Caco-2 (cell line): ENCODE results near the gene NDUFA8. TPM values are rescaled to one million over a fixed set of nuclear protein-coding genes. Genes with fewer than 3 reads are reported as not detected.
A peak's percentile ranks its signal among the peaks of the same experiment; 100 is the strongest.

ENCODE experiments used
- BruUV-seq: library from RNA; stranded (reverse); fragments of 400-500 nt; replicated peaks from 2 replicates; lab custom pipeline; 2021; lab: Mats Ljungman, UMichigan
- CTCF ChIA-PET: fragments of 300-600 bp; sonication (Branson Sonifier 250); formaldehyde crosslinking; loops from one replicate; lab custom pipeline; 2022; ENCODE audit warnings: antibody characterized with exemption; lab: Charles Lee
- POLR2A ChIA-PET: fragments of 300-600 bp; sonication (Branson Sonifier 250); formaldehyde crosslinking; loops from one replicate; lab custom pipeline; 2022; ENCODE audit warnings: antibody characterized with exemption; lab: Charles Lee
- DNase-seq, 2 experiments: peaks; one replicate each; pipeline versions ENCODE4 v3.0.0 to v3.0.0-alpha.2; 2020 to 2022
- H3K27me3 ChIP-seq: replicated peaks from 2 replicates; pipeline ENCODE4 v1.6.0; 2011; ENCODE audit warnings: low read length; ENCODE audit not compliant: control insufficient read depth, insufficient read depth
- H3K36me3 ChIP-seq: 2 replicates; pipeline ENCODE4 v1.5.1; 2011; ENCODE audit warnings: low read length; ENCODE audit not compliant: control insufficient read depth, insufficient read depth
- H3K4me1 ChIP-seq: fragments of 250-450 bp; sonication (Bioruptor Pico); 2 replicates; pipeline ENCODE4 v1.5.1; 2020; ENCODE audit warnings: mild to moderate bottlenecking
- H3K4me3 ChIP-seq: 2 replicates; pipeline ENCODE4 v1.5.1; 2011; ENCODE audit warnings: low read depth, mild to moderate bottlenecking, control low read depth, low read length
- H3K9me3 ChIP-seq: fragments of 250-450 bp; sonication (Bioruptor Pico); 2 replicates; pipeline ENCODE4 v1.5.1; 2020; ENCODE audit warnings: mild to moderate bottlenecking, moderate library complexity
- H3K27ac Mint-ChIP-seq: one replicate; pipeline ENCODE4 v1.8.0; 2022; ENCODE audit warnings: mixed read lengths; ENCODE audit not compliant: unreplicated experiment
- H3K27me3 Mint-ChIP-seq: one replicate; pipeline ENCODE4 v1.8.0; 2022; ENCODE audit warnings: mixed read lengths; ENCODE audit not compliant: insufficient read depth, unreplicated experiment
- H3K36me3 Mint-ChIP-seq: one replicate; pipeline ENCODE4 v1.8.0; 2022; ENCODE audit warnings: mild to moderate bottlenecking, mixed read lengths; ENCODE audit not compliant: insufficient read depth, unreplicated experiment
- H3K4me1 Mint-ChIP-seq: one replicate; pipeline ENCODE4 v1.8.0; 2022; ENCODE audit warnings: low read depth, mixed read lengths; ENCODE audit not compliant: unreplicated experiment
- H3K4me3 Mint-ChIP-seq: one replicate; pipeline ENCODE4 v1.8.0; 2022; ENCODE audit warnings: mild to moderate bottlenecking, moderate library complexity, mixed read lengths; ENCODE audit not compliant: unreplicated experiment
- H3K9me3 Mint-ChIP-seq: one replicate; pipeline ENCODE4 v1.8.0; 2022; ENCODE audit warnings: mixed read lengths; ENCODE audit not compliant: unreplicated experiment
- intact Hi-C: fragments of 100-400 bp; cut with micrococcal nuclease; formaldehyde crosslinking; loops from one replicate; pipeline ENCODE4 v1.10.0; 2022; ENCODE audit not compliant: unreplicated experiment
- total RNA-seq: library from RNA; stranded (reverse); gene quantifications from 2 replicates; pipeline ENCODE4 v1.2.3, GENCODE V29; 2022
- TF ChIP-seq, protein P1 (sequence below), 2 experiments: fragments of 200-600 bp in 1 of 2; IDR thresholded peaks; 1 replicate in 1 of 2; 2 replicates in 1 of 2; pipeline versions ENCODE4 v1.5.1 to v1.8.0; 2011 to 2022; ENCODE audit warnings: antibody characterized with exemption in 1 of 2, control low read depth in 1 of 2, inconsistent platforms in 1 of 2, low read depth in 1 of 2, low read length in 1 of 2, mild to moderate bottlenecking in 1 of 2, moderate library complexity in 1 of 2; ENCODE audit not compliant: insufficient read depth in 1 of 2, severe bottlenecking in 1 of 2, unreplicated experiment in 1 of 2

The NDUFA8 gene
- total RNA-seq, 1 experiment from 2014 or later = 58.0 TPM

GRCh38 chr9:122138560-122139268, 20.9 kb downstream of the NDUFA8 start:
- H3K4me1 ChIP-seq = peaks cover 19% of the 10 kb centered on the region
- TF ChIP-seq, protein P1, sequence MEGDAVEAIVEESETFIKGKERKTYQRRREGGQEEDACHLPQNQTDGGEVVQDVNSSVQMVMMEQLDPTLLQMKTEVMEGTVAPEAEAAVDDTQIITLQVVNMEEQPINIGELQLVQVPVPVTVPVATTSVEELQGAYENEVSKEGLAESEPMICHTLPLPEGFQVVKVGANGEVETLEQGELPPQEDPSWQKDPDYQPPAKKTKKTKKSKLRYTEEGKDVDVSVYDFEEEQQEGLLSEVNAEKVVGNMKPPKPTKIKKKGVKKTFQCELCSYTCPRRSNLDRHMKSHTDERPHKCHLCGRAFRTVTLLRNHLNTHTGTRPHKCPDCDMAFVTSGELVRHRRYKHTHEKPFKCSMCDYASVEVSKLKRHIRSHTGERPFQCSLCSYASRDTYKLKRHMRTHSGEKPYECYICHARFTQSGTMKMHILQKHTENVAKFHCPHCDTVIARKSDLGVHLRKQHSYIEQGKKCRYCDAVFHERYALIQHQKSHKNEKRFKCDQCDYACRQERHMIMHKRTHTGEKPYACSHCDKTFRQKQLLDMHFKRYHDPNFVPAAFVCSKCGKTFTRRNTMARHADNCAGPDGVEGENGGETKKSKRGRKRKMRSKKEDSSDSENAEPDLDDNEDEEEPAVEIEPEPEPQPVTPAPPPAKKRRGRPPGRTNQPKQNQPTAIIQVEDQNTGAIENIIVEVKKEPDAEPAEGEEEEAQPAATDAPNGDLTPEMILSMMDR (IDR thresholded peaks at IDR 0.05; ENCODE audit: insufficient read depth in 1 of 2, low read depth in 1 of 2, low read length in 1 of 2, severe bottlenecking in 1 of 2, unreplicated experiment in 1 of 2) = no peak
- H3K36me3 ChIP-seq = no peaks in the 10 kb centered on the region; the same call in 1 of the 2 replicates
- Mint-ChIP-seq H3K27me3 (no peaks in the 10 kb centered on the region), H3K9me3 (no peaks in the 10 kb centered on the region), H3K4me3 (no peak overlapping the region), H3K4me1 (peaks cover 11% of the 10 kb centered on the region), H3K27ac (peak overlapping the region; percentile 18), H3K36me3 (peaks cover 14% of the 10 kb centered on the region)
- DNase-seq = peak in 1 of 2 experiments; percentile 24
- no peaks in the 10 kb centered on the region for H3K9me3 ChIP-seq
- no TSS peak for BruUV-seq
- CTCF ChIA-PET = interaction anchor here (1.5 kb wide), 1 partner anchor 13 kb away, joined by 3 read pairs; no protein-coding TSS in a partner anchor
- H3K27me3 ChIP-seq = no peaks in the 10 kb centered on the region
- H3K4me3 ChIP-seq = no peak overlapping the region
- POLR2A ChIA-PET = no interaction called here
- intact Hi-C loops = no loop called here

GRCh38 chr9:122135529-122135859, 24.1 kb downstream of the NDUFA8 start:
- Histone ChIP-seq H3K4me1 (peaks cover 19% of the 10 kb centered on the region), H3K36me3 (no peaks in the 10 kb centered on the region), H3K9me3 (no peaks in the 10 kb centered on the region), H3K27me3 (no peaks in the 10 kb centered on the region), H3K4me3 (no peak overlapping the region)
- no peak for DNase-seq
- BruUV-seq = no TSS peak
- peaks cover 11% of the 10 kb centered on the region for H3K4me1 Mint-ChIP-seq
- no peaks in the 10 kb centered on the region for H3K27me3 Mint-ChIP-seq
- POLR2A ChIA-PET = no interaction called here
- H3K36me3 Mint-ChIP-seq = peaks cover 5% of the 10 kb centered on the region
- intact Hi-C loops = no loop called here
- CTCF ChIA-PET = no interaction called here
- TF ChIP-seq, protein P1 (IDR thresholded peaks at IDR 0.05; ENCODE audit: insufficient read depth in 1 of 2, low read depth in 1 of 2, low read length in 1 of 2, severe bottlenecking in 1 of 2, unreplicated experiment in 1 of 2) = no peak
- no peak overlapping the region for H3K4me3 Mint-ChIP-seq
- H3K9me3 Mint-ChIP-seq = no peaks in the 10 kb centered on the region
- no peak overlapping the region for H3K27ac Mint-ChIP-seq

DNA sequence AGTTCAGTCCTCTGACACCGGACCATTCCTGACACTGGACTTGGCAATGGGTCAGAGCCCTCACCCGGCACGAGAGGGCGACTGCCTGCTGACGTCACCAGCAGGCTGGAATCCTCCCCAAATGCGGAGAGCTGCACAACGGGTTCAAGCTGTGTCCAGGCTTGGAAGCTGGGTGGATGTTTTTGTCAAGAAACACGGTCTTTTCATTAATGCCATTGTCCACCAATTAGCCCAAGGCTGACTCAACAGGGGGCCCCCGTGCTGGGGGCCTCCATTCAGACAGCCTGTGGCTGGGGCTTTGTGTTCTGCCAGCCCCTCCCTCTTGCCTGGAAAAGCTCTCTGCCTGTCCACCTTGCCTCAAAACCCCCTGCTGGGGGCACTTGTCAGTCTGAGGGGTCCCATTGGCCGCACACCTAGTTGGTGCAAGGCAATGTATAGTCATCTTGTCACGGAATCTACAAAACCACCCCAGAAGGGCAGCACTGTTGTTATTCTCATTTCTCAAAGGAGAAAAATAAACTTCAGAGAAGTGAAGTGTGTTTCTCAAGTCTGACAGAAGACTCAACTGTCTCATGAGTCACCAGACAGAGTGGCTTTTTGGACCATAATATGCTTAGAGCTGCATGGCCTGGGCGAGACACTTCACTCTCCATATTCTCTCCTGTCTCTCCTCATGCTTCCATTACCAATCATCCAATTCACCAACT, 24.6 kb downstream of the NDUFA8 start:
- H3K4me1 Mint-ChIP-seq = peaks cover 11% of the 10 kb centered on the region
- H3K27ac Mint-ChIP-seq = no peak overlapping the region

More for the DNA sequence above, 24.6 kb downstream of the NDUFA8 start:
- intact Hi-C loops = no loop called here
- H3K36me3 ChIP-seq = no peaks in the 10 kb centered on the region
- no TSS peak for BruUV-seq
- no peaks in the 10 kb centered on the region for H3K27me3 ChIP-seq
- DNase-seq = no peak
- ChIA-PET POLR2A (no interaction called here), CTCF (interaction anchor here (1.6 kb wide), 1 partner anchor 10 kb away, joined by 3 read pairs; no protein-coding TSS in a partner anchor)
- no peaks in the 10 kb centered on the region for H3K9me3 ChIP-seq
- H3K27me3 Mint-ChIP-seq = no peaks in the 10 kb centered on the region
- peaks cover 5% of the 10 kb centered on the region for H3K36me3 Mint-ChIP-seq
- TF ChIP-seq, protein P1 (IDR thresholded peaks at IDR 0.05; ENCODE audit: insufficient read depth in 1 of 2, low read depth in 1 of 2, low read length in 1 of 2, severe bottlenecking in 1 of 2, unreplicated experiment in 1 of 2) = no peak
- H3K9me3 Mint-ChIP-seq = no peaks in the 10 kb centered on the region
- peaks cover 19% of the 10 kb centered on the region for H3K4me1 ChIP-seq
- H3K4me3 Mint-ChIP-seq = no peak overlapping the region
- no peak overlapping the region for H3K4me3 ChIP-seq
